GOT3 (cell line): ENCODE data around the gene NCOA7.
"Not testable (repeated sequence)": the region's sequence is repeated elsewhere in the genome, so short reads cannot be mapped to it uniquely, and the experiment has no call there.

ENCODE experiments used
- DNase-seq: peaks from one replicate; lab custom pipeline; 2025; ENCODE audit warnings: mixed read lengths; lab: John Stamatoyannopoulos, UW

The NCOA7 gene

GRCh38 chr6:125923366-125923877, 132.7 kb downstream of the NCOA7 start:
- DNase-seq: no peak

DNA sequence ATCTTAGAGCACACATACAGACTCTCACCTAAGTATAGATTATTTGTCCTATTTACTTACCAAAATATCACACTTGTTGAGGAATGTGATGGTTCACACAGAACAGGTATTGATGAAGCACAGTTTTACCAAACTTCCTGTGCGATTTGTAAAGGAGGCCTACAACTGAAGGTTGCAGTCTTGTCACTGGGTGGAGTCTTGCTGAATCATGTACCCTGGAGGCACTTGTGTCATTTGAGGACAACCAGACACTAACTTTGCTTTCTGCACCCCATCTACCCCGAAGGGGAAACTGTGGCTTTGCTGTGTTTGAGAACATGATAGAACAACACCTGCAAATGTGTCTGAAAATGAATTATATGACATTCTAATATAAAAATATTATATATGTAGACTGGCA, 133.4 kb downstream of the NCOA7 start:
- no peak for DNase-seq

- no peak for DNase-seq
These were observed 134.1 kb downstream of the NCOA7 start for GRCh38 chr6:125924697-125925358.

DNA sequence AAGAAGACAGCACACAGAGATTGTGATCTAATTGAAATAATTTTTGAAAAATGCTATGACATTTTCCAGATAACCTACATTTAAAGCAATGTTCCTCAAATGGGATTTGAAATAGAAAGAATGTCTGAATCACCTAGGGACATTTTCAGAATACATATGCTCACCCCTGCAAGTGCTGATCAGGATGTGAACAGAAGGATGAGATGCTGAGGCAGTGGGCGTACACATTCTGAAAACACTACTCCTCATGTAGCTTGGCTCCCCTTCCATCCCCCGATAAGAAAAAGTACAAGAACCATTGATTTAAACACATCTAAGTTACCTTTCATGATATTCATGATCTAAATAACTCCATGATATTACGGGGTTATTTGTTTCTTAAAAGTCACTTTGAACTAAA, 136.0 kb downstream of the NCOA7 start:
- DNase-seq: no peak

DNA sequence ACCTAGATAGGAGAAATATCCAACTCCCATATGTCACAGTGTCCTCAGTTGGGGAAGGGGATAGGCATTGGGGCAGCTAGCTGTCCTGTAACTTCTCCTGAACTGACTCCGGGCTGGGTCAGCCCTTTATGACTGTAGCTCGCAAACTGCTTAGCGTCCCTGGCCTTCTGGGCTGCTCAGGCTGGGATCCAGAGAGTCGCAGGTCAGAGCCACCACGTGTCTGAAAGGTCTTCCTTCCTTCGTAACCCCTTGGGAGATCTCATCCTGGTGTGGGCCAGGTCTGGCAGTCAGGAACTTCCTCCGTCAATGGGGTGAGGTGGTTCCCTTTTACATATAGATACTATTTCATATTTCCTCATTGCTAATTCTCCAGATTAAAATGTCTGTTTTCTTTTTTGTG, 137.0 kb downstream of the NCOA7 start:
- DNase-seq: no peak

DNA sequence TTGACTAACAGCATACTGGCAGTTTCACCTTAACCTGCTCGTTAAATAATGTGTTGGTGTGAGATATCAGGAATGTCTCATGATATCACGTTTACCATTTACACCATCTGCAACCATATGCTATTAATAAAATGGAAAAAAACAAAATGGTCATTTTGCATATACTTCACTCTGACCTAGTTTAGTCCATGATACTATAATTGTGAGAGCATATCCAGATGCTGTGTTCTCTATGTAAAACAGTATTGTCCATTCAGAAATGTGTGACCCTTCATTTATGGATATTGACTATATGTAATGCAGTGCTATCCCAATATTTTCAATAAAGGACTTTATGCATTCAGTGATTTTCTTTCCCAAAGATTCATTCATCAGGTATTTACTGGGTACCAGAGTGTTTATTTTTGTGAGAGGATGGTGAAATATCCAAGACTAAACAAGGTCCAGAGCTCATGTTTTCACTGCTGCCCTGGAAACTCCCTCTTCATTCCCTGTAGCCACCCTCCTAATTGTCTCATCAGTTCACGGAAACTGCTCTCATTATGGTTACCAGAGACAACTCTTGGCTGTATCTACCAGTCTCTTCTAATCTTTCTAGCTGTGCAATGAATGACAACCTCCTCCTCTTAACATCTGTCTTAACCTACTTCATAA, 140.1 kb downstream of the NCOA7 start:
- no peak for DNase-seq

DNA sequence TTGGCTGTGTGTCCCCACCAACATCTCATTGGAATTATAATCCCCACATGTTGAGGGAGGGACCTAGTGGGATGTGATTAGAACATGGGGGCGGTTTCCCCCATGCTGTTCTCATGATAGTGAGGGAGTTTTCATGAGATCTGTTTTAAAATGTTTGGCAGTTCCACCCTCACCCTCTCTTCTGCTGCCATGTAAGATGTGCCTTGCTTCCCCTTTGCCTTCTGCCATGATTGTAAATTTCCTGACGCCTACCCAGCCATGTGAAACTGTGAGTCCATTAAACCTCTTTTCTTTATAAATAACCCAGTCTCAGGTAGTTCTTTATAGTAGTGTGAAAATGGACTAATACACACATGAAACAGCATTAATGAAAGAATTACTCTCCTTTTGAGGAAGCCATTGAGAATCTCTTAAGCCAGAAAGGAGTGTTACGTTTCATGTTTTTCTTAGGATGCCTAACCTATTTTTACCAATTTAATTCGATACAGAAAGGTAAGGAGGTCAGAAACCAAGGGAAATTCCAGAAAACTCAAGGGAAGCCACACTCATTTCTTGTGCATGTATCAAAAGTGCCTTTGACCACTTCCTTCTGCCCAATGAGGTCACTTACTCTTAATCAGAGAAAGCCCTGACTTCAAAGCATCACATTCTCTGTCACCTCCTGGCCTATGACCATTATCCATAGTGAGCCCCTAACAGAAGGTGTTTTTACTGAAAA, 141.1 kb downstream of the NCOA7 start:
- DNase-seq: no peak

GRCh38 chr6:125932451-125932795, 141.7 kb downstream of the NCOA7 start:
- no peak for DNase-seq

GRCh38 chr6:125935520-125935919, 144.8 kb downstream of the NCOA7 start:
- not testable (repeated sequence) for DNase-seq

GRCh38 chr6:125939026-125939425, 148.3 kb downstream of the NCOA7 start:
- DNase-seq: no peak

- no peak for DNase-seq
These were observed 149.0 kb downstream of the NCOA7 start for GRCh38 chr6:125939791-125940190.

GRCh38 chr6:125940247-125941041, 149.7 kb downstream of the NCOA7 start:
- DNase-seq: no peak

GRCh38 chr6:125942672-125943527, 152.1 kb downstream of the NCOA7 start:
- no peak for DNase-seq

DNA sequence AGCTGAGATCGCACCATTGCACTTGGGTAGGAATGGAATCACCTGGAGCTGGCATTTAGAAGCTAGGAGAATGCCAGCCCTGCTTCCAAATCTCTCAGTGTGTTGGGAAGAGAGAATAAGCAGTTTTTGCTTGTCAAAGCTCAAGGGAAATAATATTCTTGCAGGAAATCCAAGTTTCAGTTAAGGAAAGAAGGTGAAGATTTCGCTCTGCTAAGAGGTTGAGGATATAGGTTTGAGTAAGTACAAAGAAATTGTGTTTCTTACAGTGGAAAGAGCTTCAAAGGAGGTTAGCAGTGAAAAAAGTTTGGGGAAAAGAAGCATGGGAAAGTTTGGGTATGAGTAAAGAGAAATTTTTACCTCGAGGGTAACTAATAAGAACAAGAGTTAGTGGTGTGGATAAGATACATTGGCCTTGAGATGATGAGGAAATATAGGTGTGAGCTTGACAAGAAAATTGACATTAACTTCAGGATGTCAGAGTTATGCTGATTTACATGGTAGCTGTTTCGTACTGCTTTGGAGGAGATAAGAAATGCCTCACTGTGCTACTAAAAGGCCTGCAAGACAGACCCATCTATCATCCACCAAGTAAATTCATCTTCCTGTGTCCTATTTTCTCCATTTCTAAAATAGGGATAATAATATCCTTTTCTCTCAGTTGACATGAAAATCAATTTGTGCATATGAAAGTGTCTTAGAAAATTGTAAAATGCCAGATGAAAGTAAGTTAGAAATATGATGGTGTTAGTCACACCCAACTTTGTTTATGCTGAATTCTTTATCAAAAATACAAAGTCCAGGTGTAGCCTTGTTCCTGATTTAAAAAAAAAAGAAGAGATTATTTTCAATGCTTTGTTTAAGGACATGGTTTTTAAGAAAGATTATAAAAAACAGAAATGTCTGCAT, 153.0 kb downstream of the NCOA7 start:
- no peak for DNase-seq

DNA sequence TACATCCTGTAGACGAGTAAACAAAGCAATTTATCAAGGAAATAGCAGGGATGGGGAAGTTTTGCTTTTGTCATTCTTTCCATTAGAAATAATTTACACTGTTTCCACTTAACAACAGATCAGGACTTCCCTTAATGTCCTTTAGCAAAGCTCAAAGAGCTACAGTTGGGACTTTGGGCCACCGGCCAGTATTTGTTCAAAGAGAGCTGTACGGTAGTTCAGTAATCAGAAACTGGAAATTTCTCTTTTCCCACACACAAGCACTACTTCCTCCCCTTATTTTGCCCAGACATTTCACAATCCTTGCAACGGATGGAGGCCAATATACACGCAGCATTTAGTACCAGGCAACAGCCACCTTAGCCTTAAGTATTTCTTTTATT, 153.7 kb downstream of the NCOA7 start:
- DNase-seq: no peak

GRCh38 chr6:125944896-125945295, 154.1 kb downstream of the NCOA7 start:
- DNase-seq: no peak

- DNase-seq: no peak
These were observed 154.8 kb downstream of the NCOA7 start for GRCh38 chr6:125945378-125946141.

GRCh38 chr6:125947615-125948014, 156.9 kb downstream of the NCOA7 start:
- DNase-seq: no peak

DNA sequence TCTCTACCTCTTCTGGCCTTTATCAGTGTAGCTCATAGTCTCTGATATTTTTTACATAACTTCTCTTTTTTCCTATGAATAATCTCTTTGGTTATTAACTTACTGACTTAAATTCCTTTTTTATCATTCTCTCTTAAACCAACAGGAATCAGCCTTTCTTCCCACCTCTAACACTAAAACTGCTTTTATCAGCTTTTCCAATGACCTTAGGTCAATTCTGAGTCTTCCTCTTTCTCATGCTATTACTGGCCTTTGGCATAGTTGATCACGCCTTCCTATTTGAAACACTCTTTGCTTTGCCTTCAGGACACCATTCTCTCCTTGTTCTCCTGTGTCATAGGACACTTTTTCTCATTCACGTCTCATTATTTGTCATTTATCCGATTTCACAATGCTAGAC, 157.7 kb downstream of the NCOA7 start:
- no peak for DNase-seq

DNA sequence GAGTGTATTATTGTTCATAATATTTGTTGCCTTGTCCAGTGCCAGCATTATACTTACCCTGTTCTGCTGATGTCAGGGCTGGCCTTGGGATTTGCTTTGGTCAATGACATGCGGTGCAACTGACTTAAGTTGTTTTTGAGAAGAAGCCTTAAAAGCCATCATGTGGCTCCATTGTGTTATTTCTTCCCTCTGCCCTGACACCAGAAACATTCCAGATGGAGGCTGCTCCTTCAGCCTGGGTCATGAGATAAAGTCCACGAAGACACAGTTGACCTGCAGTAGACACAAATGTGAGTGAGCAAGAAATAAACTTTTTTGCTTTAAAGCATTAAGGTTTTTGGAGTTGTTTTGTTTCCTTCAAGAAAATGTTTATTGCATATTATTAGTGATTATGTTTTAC, 158.3 kb downstream of the NCOA7 start:
- no peak for DNase-seq
